Measurements from ENCODE around the gene CGA. TPM values are rescaled to one million over a fixed set of nuclear protein-coding genes. Genes with fewer than 3 reads are reported as not detected.

Gene CGA
- total and polyA plus RNA-seq, 3 experiments from 2014 or later, result not detected

Other genes with a start within 250 kb of the CGA start
- gene HTR1E, start 157.6 kb downstream of the CGA start, total RNA-seq, result not detected
- not detected for gene HTR1E, start 157.6 kb downstream of the CGA start, polyA plus RNA-seq
- 10 to 100 TPM; 49.3 to 50.7 TPM for gene ZNF292, start 60.5 kb upstream of the CGA start, total RNA-seq
- 37.9 TPM for gene ZNF292, start 60.5 kb upstream of the CGA start, polyA plus RNA-seq
- gene SMIM8, start 227.5 kb upstream of the CGA start, total RNA-seq, result 1 to 10 TPM; 7.0 to 9.4 TPM
- 16.2 TPM for gene SMIM8, start 227.5 kb upstream of the CGA start, polyA plus RNA-seq
- not detected for gene GJB7, start 234.2 kb upstream of the CGA start, total RNA-seq
- 0.30 TPM for gene GJB7, start 234.2 kb upstream of the CGA start, polyA plus RNA-seq
- gene C6orf163, start 249.7 kb upstream of the CGA start, total RNA-seq, result 1 to 10 TPM; 1.5 TPM
- 0.16 TPM for gene C6orf163, start 249.7 kb upstream of the CGA start, polyA plus RNA-seq